HG02623 (cell line): Measurements from ENCODE around the gene HOXD12.

Experiments
- ATAC-seq: cut with Tn5 transposase; IDR thresholded peaks from one replicate; pipeline ENCODE4 v1.9.1; 2021; ENCODE audit warnings: moderate library complexity; ENCODE audit not compliant: unreplicated experiment

HOXD12 gene

GRCh38 chr2:176099728-176100546, at the start of gene HOXD12:
HOXD12 (plus strand) TSS chr2:176099795; CDS start chr2:176099802, 7 bp downstream.
- ATAC-seq, result no peak

- no peak for ATAC-seq
Measured at GRCh38 chr2:176056406-176056805, 43.2 kb upstream of the HOXD12 start.

GRCh38 chr2:176063958-176064357, 35.6 kb upstream of the HOXD12 start:
- no peak for ATAC-seq

GRCh38 chr2:176066645-176067588, 32.7 kb upstream of the HOXD12 start:
- ATAC-seq, result no peak

- no peak for ATAC-seq
Measured at GRCh38 chr2:176067589-176068418, 31.8 kb upstream of the HOXD12 start.

- ATAC-seq, result no peak
Measured at GRCh38 chr2:176068419-176068832, 31.2 kb upstream of the HOXD12 start.

- no peak for ATAC-seq
Measured at GRCh38 chr2:176071330-176072291, 28.0 kb upstream of the HOXD12 start.

- ATAC-seq, result no peak
Measured at GRCh38 chr2:176072292-176072669, 27.3 kb upstream of the HOXD12 start.

GRCh38 chr2:176072951-176073904, 26.4 kb upstream of the HOXD12 start:
- no peak for ATAC-seq

GRCh38 chr2:176074919-176075425, 24.6 kb upstream of the HOXD12 start:
- ATAC-seq, result no peak

- ATAC-seq, result no peak
Measured at GRCh38 chr2:176075481-176075880, 24.1 kb upstream of the HOXD12 start.

GRCh38 chr2:176076063-176076462, 23.5 kb upstream of the HOXD12 start:
- ATAC-seq, result no peak

- no peak for ATAC-seq
Measured at GRCh38 chr2:176076796-176077195, 22.8 kb upstream of the HOXD12 start.

- ATAC-seq, result no peak
Measured at GRCh38 chr2:176078541-176079284, 20.9 kb upstream of the HOXD12 start.

GRCh38 chr2:176079285-176079830, 20.2 kb upstream of the HOXD12 start:
- ATAC-seq, result no peak

GRCh38 chr2:176079831-176080539, 19.6 kb upstream of the HOXD12 start:
- ATAC-seq, result no peak
